GM21390 (cell line): ENCODE data around the gene ESYT1.

Experiments
- ATAC-seq: cut with Tn5 transposase; IDR thresholded peaks from one replicate; pipeline ENCODE4 v1.9.1; 2021; ENCODE audit not compliant: unreplicated experiment

ESYT1 gene

GRCh38 chr12:56126732-56127239, 1.3 kb upstream of the ESYT1 start:
- ATAC-seq, result no peak

GRCh38 chr12:56127485-56127887, 581 bp upstream of the ESYT1 start:
- no peak for ATAC-seq

- no peak for ATAC-seq
Observed at GRCh38 chr12:56128670-56129205, 671 bp downstream of the ESYT1 start.

GRCh38 chr12:56129206-56129941, 1.3 kb downstream of the ESYT1 start:
- peak; percentile 31 for ATAC-seq

GRCh38 chr12:56129942-56130495, 2.0 kb downstream of the ESYT1 start:
- ATAC-seq, result no peak

- ATAC-seq, result no peak
Observed at GRCh38 chr12:56130876-56131275, 2.8 kb downstream of the ESYT1 start.

GRCh38 chr12:56134897-56135296, 6.8 kb downstream of the ESYT1 start:
- no peak for ATAC-seq

- ATAC-seq, result no peak
Observed at GRCh38 chr12:56137853-56138571, 9.9 kb downstream of the ESYT1 start.

GRCh38 chr12:56141946-56142784, 14.1 kb downstream of the ESYT1 start:
- ATAC-seq, result no peak

GRCh38 chr12:56143217-56143616, 15.2 kb downstream of the ESYT1 start:
- no peak for ATAC-seq

GRCh38 chr12:56143870-56144269, 15.8 kb downstream of the ESYT1 start:
- no peak for ATAC-seq

- ATAC-seq, result no peak
Observed at GRCh38 chr12:56145217-56145616, 17.1 kb downstream of the ESYT1 start.

GRCh38 chr12:56146492-56147460, 18.7 kb downstream of the ESYT1 start:
- ATAC-seq, result no peak

GRCh38 chr12:56150563-56150962, 22.5 kb downstream of the ESYT1 start:
- no peak for ATAC-seq

- ATAC-seq, result peak; percentile 51
Observed at GRCh38 chr12:56151672-56152131, 23.6 kb downstream of the ESYT1 start.

GRCh38 chr12:56152132-56152755, 24.2 kb downstream of the ESYT1 start, which contains the start of gene MYL6B:
Gene MYL6B (plus strand): TSS chr12:56152587. CDS start chr12:56153919, 1,332 bp downstream.
- peak; percentile 76 for ATAC-seq

GRCh38 chr12:56152756-56153677, 24.9 kb downstream of the ESYT1 start:
- no peak for ATAC-seq

GRCh38 chr12:56153678-56154065, 25.6 kb downstream of the ESYT1 start:
- ATAC-seq, result no peak
